GM18526 (cell line): ENCODE results near the gene EEPD1.

Source experiments
- POLR2A ChIP-seq: IDR thresholded peaks from 3 replicates; pipeline ENCODE4 v1.6.1; 2011; ENCODE audit not compliant: insufficient read length; ENCODE audit errors: extremely low read depth

Gene EEPD1

GRCh38 chr7:36232971-36233550 lies 80.0 kb downstream of the EEPD1 start:
- TF ChIP-seq POLR2A: no peak

- TF ChIP-seq POLR2A: no peak
These were observed 83.0 kb downstream of the EEPD1 start for GRCh38 chr7:36236073-36236472.

- TF ChIP-seq POLR2A: no peak
These were observed 85.1 kb downstream of the EEPD1 start for GRCh38 chr7:36238138-36238537.

GRCh38 chr7:36244429-36244828 lies 91.4 kb downstream of the EEPD1 start:
- no peak for TF ChIP-seq POLR2A

- no peak for TF ChIP-seq POLR2A
These were observed 92.7 kb downstream of the EEPD1 start for GRCh38 chr7:36245684-36246299.

- no peak for TF ChIP-seq POLR2A
These were observed 96.0 kb downstream of the EEPD1 start for GRCh38 chr7:36249091-36249490.

GRCh38 chr7:36253699-36254098 lies 100.6 kb downstream of the EEPD1 start:
- no peak for TF ChIP-seq POLR2A

GRCh38 chr7:36260481-36260880 lies 107.4 kb downstream of the EEPD1 start:
- TF ChIP-seq POLR2A: no peak

GRCh38 chr7:36261019-36261754 lies 108.1 kb downstream of the EEPD1 start:
- no peak for TF ChIP-seq POLR2A

- TF ChIP-seq POLR2A: no peak
These were observed 109.4 kb downstream of the EEPD1 start for GRCh38 chr7:36262309-36263094.

GRCh38 chr7:36263095-36263484 lies 110.0 kb downstream of the EEPD1 start:
- no peak for TF ChIP-seq POLR2A

GRCh38 chr7:36264123-36264801 lies 111.2 kb downstream of the EEPD1 start:
- TF ChIP-seq POLR2A: no peak

GRCh38 chr7:36264913-36265516 lies 112.0 kb downstream of the EEPD1 start:
- TF ChIP-seq POLR2A: no peak

- TF ChIP-seq POLR2A: no peak
These were observed 112.6 kb downstream of the EEPD1 start for GRCh38 chr7:36265680-36266079.

- no peak for TF ChIP-seq POLR2A
These were observed 113.1 kb downstream of the EEPD1 start for GRCh38 chr7:36266190-36266589.
